NCI-H2081 (cell line): ENCODE results near the gene PRRT4.
A peak's percentile ranks its signal among the peaks of the same experiment; 100 is the strongest.

Experiments
- DNase-seq, 2 experiments: peaks; one replicate each; lab custom pipeline; 2025; lab: John Stamatoyannopoulos, UW

PRRT4 gene

DNA sequence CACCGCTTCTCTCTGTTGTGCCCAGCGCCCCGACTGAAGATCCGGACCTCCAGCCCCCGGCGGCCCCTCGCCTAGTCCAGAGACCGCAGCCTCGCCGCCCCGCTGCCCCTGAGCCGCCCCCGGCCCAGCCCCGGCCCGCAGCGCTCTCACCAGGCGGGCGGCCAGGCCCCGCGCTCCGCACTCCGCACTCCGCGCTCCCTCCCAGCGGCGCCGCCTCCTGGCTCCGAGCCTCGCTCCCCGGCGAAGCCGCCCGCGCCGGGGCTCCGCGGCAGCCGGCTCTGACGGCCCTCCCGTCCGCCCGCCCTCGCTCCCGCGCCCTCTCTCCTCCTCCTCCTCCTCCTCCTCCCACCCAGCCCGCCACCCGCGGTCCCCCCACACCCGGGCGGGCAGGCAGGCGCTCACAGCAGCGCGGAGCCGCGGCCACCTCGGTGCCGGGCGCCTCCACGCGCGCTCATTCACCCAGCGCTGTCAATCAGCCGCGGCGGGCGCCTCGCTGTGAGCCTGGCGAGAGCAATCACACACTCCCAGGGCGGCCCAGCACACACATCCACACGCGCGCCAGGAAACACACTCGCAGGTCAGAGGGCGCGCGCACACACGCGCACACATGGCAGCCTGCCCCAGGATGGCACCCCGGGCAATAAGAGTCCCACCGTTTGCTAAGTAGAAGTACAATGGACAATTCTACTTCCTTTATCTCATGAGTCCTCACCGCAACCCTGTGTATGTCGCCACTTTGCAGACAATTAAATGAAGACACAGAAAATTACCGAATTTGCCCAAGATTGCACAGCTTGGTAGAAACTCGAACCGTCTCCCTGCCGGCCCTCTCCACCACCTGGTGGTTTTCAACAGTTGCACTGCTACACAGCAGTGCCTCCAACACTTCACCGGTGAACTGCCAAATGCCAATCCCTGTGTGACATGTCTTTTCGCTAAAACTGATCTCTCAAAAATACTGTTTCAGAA, at the start of gene PRRT4:
PRRT4 (minus strand) TSS at position 280 of the 969 bp plus-strand sequence.
- DNase-seq, result peak; percentile 44 to 45

DNA sequence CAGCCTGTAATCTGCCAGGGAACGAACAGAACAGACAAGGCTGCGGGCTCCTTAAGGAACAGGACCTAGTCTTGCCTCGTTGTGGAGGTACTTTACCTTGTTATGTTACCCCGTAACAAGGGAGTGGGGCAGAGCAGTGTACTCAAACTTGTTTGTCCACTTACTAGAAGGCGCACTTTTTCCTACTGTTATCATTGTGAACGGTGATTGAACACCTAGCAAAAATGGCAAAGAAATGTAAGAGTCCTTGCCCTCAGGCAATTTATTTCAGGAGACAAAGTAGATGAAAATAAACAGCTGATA, 48.9 kb upstream of the PRRT4 start:
- DNase-seq, result no peak

DNA sequence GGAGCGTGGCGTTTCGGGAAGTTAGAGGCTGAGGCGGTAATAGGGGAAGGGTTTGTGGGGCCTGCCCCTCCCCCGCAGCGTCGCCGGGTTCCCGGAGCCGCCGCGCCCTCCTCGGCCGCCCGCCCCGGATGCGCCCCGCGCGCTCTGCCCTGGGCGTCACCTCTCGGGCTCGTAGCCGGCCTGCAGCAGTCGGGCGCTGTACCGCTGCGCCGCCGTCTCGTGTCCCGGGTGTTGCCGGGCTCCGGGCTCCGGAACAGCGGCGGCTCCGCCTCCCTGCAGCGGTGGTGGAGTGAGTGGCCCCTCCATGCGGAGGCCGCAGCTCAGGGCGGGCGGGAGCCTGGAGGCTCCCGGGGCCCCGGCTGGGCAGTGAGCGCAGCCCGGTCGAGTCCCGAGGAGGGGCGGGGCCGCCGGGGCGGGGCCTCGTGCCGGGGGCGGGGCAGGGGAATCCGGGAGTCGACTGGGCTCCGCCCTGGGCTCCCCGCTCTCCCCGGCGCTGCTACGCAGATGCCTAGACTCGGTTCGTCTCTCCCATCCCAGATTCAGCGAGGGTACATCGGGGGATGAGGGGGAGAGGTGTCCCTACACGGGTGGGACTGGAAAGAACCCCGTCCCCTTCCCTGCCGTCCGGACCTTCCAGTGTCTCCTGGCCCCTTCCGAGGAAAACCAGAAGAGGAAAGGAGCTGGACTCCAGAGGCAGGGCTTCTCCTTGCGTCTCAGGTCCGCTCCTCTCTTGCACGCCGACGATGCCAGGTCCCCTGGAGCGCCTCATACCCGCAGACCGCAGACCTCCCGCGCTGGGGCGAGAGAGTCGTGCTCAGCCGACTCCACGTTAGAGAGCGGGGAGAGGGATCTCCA, 48.3 kb upstream of the PRRT4 start, which contains the start of gene IMPDH1:
IMPDH1 (minus strand) TSS at position 387 of the 855 bp plus-strand sequence; CDS start at position 306, 81 bp downstream.
- DNase-seq, result peak; percentile 51 to 61

DNA sequence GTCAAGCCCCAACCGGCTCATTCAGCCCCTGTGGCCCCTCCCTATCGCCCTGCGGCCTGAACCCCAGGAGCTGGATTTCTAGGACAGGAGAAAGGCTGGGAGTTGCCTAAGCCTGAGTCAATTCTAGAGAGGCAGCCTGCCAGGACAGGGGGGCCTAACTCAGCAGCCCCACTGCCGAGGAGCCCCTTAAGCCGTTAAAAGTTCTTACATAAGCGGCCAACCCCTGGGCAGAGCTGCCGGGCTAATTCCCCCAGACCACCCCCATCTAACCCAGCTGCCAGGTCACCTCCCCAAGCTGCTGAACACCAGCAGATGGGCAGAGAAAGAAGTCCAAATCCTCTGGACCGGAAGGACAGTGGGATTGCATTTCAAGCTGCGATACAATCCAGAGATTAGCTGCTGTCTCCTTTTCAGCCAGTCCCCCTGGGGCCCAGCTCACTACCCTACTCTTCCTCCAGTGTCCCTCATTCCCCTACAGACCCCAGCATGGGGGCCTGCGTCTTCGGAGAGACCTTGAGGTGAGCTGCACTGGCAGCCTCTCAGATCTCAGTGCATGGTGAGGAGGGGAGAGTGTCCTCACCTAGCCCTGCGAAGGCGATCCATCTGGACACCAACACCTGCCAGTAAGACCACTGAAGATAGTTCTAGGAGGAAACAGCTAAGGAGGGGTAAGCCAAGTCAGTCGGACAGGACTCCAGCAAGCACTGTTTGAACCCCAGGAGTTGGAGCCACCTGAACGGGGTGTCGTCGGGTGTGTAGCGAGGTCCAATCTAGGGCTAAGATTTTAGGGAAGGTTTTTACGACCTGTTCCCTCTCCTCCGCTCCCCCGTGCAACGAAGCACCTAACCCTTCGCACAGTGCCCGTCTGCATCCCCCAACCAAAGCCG, 47.5 kb upstream of the PRRT4 start:
- DNase-seq, result no peak

DNA sequence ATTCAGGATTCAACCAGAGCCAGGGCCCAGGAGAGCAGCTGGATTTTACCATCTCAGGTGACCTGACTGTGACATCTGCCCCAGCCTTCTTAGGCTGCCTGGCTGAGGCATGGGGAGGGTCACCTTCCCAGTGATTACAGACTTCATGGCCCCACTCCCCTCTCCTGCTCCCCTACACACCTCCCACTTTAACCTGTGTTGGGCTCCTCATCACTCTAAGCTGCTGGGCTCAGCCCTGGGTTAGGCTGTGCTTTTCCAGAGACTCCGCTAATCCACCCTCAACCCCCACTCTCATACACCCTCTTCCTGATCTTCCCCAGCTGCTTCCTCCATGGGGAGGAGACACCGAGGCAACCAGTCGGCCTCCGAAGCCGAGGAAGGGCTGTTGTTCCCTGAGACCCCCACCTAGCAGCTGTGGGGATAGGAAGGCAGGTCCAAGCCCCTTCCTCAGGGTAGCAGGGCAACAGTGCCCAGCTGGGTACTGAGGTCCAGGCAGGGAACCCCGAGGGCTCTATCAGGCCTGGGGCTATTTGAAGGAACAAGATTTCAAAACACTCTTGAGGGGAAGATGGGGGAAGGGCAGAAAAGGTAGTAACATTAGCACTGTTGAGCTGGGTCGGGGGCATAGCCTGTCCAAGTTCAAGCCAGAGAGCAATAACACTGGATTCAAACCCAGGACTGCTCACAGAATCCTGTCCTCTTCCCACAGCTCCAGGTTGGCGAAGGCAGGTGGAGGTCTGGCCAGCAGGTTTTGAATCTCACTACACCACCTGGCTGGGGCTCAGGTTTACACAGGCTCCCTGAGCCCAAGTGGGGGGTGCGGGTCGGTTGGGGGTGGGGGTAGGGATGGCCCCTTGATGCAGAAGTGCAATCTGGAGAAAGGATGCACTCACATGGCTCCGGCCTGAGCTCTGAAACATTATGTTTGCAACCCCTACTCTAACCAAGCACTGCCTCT, 46.5 kb upstream of the PRRT4 start:
- DNase-seq, result no peak

DNA sequence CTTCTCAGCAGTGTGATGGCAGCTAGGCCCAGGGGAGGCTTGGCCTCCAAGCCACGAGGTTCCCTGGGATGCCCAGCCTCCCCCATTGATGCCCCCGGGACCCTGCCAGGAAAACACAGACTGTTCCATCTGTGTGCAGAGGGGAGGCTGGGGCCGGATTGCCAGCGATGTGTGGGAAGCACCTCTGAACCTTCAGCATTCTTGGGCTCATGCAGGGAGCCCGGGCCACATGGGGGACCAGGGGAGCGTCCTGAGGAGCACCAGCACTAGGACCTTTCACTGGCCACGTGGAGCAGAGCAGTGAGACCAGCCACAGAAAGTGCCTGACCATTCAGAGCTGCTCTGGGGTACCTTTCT, 45.7 kb upstream of the PRRT4 start:
- DNase-seq, result no peak

DNA sequence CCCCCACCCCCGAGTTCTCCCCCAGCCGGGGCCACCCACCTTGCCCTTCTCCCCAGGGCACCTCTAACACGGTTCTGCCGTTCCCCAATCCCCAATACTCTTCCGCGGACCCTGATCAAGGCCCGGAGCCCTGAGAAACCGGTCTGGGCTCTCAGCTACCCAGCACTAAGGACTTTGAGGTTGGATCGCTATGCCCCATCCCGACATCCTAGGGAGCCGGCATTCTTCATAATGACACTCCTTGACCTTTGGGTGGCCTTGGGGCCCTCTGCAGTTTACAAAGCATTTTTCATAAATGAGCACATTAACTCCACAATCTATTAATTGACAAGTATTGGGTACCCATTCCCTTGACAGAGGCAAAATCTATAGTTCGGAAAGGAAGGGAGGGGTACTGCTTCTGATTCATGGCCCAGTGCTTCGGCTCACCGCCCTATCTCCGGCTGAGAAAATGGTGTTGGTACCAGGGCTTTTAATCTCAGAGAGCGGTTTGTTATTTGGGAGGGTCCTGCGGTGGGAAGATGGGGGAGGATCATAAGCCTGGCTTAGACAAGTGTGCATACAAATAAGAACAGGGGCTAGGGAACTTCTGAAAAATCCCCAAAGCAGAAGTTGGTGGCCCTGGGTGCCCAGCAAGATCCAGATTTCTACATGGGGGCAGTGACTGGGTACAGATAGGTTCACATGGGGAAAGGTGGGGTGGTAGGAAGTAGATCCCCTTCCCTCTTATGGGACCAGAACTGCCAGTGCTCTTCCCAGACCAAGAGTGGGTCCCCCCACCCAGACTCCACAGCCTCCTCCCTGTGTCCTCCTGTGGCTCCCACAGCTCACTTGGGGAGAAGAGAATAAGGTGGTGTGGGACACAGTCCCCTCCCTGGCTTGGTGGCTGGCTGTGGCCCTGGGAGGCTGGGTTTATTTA, 45.1 kb upstream of the PRRT4 start:
- no peak for DNase-seq

DNA sequence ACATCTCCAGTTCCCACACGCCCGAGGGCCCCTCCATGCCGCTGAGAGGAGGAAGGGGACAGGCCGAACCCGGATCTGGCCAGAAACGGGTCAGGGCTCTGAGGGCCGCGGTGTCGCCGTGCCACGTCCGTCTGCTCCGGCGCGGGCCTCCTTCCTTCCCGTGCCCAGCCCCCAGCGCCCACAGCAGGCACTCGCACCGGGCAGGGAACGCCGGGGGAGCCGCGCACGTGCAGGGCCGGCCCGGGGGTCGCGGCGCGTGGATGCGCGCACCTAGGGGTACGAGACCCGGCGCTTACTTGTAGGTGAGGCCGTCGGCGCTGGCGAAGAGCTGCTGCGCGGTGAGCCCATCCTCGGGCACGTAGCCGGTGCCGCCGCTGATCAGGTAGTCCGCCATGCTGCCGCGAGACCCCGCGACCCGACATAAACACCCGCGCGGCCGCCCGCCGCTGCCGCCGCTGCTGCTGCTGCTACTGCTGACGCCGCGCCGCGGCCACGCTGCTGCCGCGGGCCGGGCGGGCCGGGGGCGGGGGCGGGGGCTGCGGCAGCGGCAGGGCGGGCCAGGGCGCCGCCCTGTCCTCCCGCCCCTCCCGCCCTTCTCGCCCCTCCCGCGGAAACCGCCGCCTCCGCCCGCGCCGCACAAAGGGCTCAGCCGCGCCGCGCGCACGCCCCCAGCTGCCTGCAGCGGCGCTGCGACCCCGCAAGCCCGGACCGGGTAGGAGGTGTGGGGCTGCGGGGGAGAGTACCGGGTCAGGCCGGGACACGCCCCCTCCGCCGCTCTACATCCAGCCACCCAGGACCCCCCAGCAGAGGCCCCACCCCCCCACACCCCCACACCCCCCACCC, 44.2 kb upstream of the PRRT4 start:
- DNase-seq, result peak; percentile 60 to 67

DNA sequence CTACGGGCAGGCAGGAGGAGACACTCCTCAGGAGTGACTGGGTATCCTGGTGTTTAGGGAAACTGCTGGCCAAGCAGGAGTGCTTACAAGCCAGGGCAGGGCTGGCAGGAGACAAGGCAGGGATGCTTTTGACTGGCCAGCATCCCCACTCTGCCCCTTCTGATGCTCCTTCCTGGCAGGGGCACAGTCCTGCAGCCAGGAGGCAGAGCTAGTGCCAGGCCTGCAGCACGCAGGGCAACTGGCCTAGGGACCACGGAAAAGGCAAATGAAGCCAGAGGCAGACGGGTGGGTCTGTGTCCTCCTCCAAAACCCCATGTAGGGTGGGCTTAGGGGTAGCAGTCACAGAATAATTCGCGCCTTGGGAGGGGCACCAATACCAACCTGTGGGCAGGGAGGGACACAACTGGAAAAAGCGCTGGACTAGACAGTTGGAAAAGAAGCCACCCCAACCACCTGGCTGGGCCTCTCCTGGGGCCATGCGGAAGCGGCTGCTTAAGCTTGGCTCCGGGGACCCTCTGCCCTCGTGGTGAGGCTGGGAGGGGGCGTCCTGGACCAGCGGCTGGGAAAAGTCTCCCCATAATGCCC, 43.5 kb upstream of the PRRT4 start:
- peak in 1 of 2 experiments; percentile 26 for DNase-seq

DNA sequence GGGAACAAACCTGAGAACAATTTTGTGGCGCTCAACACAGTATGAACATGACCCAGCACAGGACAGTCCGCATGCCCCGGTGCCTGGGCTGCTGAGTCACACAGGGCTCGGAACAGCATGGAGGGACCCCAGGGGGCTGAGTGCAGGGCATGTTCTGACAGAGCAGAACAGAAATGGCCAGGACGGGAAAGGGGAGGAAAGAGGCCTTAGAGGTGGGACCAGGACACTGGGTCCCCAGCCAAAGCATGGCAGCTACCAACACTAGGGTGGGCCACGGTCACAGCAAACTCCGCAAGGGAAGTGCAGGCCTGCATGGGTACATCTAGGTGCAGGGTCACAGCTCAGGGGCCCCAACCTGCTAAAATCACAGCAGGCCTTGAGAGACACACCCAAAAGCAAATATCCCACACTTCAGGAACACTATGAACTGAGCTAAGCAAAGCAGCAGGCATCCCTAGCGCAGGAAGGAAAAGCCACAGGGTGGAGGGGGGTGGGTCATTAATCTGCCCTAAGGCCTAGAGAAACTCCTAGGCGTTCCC, 42.7 kb upstream of the PRRT4 start:
- DNase-seq, result peak in 1 of 2 experiments; percentile 44

DNA sequence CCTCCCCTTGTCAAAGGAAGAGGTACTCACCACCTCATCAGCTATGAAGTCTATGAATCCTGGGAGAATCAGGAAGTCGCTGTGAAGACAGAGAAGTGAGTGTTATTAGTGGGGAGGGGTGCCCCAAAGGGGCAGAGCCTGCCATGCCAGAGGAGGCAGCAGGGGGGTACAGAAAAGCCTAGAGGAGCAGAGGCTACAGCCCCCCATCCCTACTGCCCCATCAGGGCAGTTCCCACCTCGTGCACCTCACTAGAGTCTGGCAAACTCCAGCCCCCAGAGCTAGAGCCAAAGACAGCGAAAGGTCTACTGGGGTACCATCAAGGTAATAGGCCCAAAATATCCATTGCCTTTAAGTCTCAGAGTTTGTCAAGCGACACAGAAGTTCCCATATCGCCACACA, 42.2 kb upstream of the PRRT4 start:
- no peak for DNase-seq

DNA sequence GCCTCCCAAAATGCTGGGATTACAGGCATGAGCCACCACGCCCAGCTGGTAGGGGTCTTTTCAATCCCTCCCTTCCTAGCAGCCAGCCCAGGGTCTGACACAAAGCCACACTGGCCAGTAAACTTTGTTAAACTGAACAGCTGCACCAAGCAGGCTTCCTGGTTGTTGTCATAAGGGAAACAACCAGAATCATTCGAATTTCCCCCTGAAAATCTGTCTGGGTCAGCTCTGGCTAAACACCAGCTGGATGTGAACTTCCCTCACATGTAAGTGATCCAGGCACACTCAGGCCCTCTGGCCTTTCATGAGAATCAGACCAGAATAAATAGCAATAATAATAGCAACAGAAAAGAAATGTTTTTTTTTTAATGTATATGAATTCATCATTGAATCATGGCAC, 40.9 kb upstream of the PRRT4 start:
- no peak for DNase-seq

DNA sequence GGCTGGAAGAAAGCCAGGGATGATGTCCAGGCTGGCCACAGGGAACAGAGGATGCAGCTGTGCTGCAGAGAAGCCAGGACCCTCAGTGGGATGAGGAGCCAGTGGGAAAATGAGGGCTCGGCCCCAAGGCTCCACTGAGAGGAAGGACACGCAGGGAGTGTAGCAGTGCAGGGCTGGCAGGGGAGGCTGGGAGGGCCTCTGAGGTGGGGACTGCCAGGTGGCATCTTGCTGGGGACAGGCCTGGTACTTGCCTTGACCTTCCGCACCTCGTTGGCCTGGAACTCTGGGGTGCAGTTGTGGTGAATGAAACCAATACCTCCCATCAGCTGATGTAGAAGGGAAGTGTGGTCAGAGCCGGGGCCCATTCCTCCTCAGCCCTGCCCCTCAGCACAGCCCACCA, 39.1 kb upstream of the PRRT4 start:
- DNase-seq, result no peak

DNA sequence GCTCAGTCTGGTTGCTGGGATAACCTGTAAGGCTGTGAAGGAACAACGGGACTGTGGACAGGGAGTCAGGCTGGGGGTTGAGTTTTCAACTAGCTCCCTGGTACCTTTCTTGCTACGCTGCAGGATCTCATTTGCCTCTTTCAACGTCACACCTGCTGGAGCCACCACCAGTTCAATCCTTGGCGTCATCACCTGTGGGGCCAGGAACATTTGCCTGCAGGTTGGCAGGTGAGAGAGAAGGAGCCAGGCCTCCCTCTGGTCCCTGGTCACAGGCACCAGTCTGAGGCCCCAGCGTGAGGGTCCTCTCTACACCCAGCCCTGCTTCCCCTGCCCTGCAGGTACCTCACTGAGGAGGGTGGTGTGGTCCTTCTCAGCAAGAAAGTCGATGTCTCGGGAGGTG, 38.5 kb upstream of the PRRT4 start:
- DNase-seq, result no peak

DNA sequence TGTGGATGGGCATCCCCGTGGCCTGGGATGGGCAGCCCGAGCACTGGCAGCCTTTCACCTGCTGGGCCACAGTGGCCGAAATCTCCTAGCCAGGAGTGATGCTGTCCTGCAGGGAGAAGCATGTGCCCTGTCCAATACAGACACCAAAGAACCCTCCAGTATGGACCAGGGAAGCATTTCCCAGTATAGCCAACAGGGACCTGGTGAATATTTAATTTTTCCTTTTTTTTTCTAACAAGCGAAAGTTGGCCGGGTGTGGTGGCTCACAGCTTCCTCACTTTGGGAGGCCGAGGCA, 37.3 kb upstream of the PRRT4 start:
- no peak for DNase-seq

DNA sequence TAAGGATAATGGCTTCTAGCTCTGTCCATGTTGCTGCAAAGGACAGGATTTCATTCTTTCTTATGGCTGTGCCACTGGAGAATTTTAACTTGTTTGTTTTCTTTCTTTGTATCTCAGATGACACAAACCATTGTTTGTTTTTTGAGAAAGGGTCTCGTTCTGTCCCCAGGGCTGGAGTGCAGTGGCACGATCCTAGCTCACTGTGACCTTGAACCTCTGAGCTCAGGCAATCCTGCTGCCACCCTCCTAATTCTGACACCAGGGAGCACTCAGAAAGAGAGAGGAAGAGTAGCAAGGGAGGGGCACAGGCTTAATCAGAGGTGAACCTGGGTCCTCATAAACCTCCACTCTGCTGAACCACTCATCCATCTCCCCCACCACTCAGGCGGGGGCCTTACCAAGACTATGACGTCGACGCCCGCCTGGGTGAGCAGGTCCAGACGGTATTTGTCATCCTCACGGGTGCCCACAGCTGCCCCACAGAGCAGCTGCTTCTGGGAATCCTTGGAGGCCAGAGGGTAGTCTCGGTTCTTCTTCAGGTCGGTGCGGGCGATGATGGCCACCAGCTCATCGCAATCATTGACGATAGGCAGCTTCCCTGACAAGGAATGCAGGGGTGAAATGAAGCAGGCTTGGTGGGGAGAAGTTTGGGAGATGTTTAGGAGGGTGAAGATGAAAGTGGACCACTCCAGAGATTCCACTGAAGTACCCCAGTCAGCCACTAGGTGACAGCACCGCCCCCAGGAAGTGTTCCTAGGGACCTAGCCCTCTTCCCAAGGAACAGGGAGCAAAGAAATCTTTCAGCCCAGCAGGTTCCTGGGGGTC, 36.7 kb upstream of the PRRT4 start:
- peak; percentile 18 to 47 for DNase-seq

DNA sequence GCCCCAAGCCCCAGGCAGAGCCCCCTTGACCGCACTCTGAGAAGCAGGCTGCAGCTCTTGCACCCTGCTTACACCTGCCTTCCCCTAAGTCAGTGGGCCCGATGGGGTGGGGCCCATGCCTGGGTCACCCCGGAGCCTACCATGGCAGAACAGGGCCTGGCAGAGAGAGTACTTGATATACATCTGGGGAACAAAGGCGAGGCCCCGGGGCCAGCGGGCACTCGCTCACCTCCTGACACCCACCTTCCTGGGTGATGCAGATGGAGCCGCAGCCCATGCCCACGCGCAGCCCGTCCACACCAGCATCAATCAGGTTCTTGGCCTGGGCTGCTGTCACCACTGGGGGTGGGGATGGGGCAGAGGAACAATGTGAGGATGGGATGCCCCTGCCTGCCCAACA, 34.9 kb upstream of the PRRT4 start:
- no peak for DNase-seq
